Spleen (tissue), 11 donors: ENCODE data around the gene GRAMD1C. TPM values are rescaled to one million over a fixed set of nuclear protein-coding genes. Genes with fewer than 3 reads are reported as not detected.
A peak's percentile ranks its signal among the peaks of the same experiment; 100 is the strongest.

ENCODE experiments used
- DNase-seq: peaks from one replicate; pipeline ENCODE4 v3.0.0-alpha.2; 2020
- H3K27ac ChIP-seq, 8 donors: fragments of 200-600 bp; sonication (generic) in 7 of 8; 1 replicate in 4 of 8; 2 replicates in 4 of 8; pipeline versions ENCODE4 v1.5.0 to v1.8.0; 2016 to 2021; ENCODE audit warnings: inconsistent platforms in 4 of 8, mild to moderate bottlenecking in 4 of 8, moderate library complexity in 1 of 8
- H3K27me3 ChIP-seq, 7 donors: fragments of 200-600 bp; sonication (generic) in 6 of 7; replicated peaks in 1 of 7; 1 replicate in 4 of 7; 2 replicates in 3 of 7; pipeline versions ENCODE4 v1.5.0 to v1.8.0; 2016 to 2021; ENCODE audit warnings: inconsistent platforms in 3 of 7, mild to moderate bottlenecking in 1 of 7
- H3K36me3 ChIP-seq, 6 donors: fragments of 200-600 bp; sonication (generic) in 5 of 6; 1 replicate in 4 of 6; 2 replicates in 2 of 6; pipeline versions ENCODE4 v1.5.0 to v1.8.0; 2016 to 2021; ENCODE audit warnings: inconsistent platforms in 2 of 6
- H3K4me1 ChIP-seq, 6 donors: fragments of 200-600 bp; sonication (generic) in 5 of 6; 1 replicate in 3 of 6; 2 replicates in 3 of 6; pipeline versions ENCODE4 v1.5.0 to v1.8.0; 2016 to 2021; ENCODE audit warnings: inconsistent platforms in 3 of 6
- H3K4me3 ChIP-seq, 8 donors: fragments of 200-600 bp; sonication (generic) in 7 of 8; 1 replicate in 4 of 8; 2 replicates in 4 of 8; pipeline versions ENCODE4 v1.5.0 to v1.8.0; 2016 to 2021; ENCODE audit warnings: inconsistent platforms in 4 of 8, mild to moderate bottlenecking in 4 of 8, moderate library complexity in 2 of 8
- H3K9me3 ChIP-seq, 8 donors: fragments of 200-600 bp; sonication (generic) in 7 of 8; 1 replicate in 4 of 8; 2 replicates in 4 of 8; pipeline versions ENCODE4 v1.5.0 to v1.8.0; 2016 to 2021; ENCODE audit warnings: inconsistent platforms in 4 of 8
- CTCF ChIP-seq, 11 experiments: fragments of 200-600 bp in 7 of 11; fragments of 450-650 bp in 4 of 11; sonication (generic) in 4 of 11; IDR thresholded peaks in 8 of 11; conservative IDR thresholded peaks in 3 of 11; 1 replicate in 7 of 11; 2 replicates in 4 of 11; pipeline versions ENCODE4 v1.4.0 to v1.8.0; 2016 to 2021; ENCODE audit warnings: antibody characterized with exemption in 11 of 11, inconsistent platforms in 4 of 11, mild to moderate bottlenecking in 1 of 11
- POLR2A ChIP-seq, 3 donors: fragments of 450-650 bp; IDR thresholded peaks; one replicate each; pipeline ENCODE4 v1.5.1; 2017; ENCODE audit warnings: antibody characterized with exemption in 3 of 3, mild to moderate bottlenecking in 1 of 3
- POLR2AphosphoS5 ChIP-seq, 3 donors: sonication (generic); formaldehyde crosslinking; IDR thresholded peaks; one replicate each; pipeline ENCODE4 v1.5.1; 2017; ENCODE audit warnings: antibody characterized with exemption in 3 of 3
- WGBS, 5 donors: extraction: QIAGEN DNeasy Blood & Tissue Kit in 3 of 5; methylation state at CpG; one replicate each; pipeline versions ENCODE4 v1.1.5 to v1.1.7; 2013 to 2018; 5-methylcytosine and 5-hydroxymethylcytosine counted together
- intact Hi-C: fragments of 100-400 bp; cut with DNase I; formaldehyde crosslinking; loops from one replicate; pipeline ENCODE4 v1.15.0; 2023; ENCODE audit warnings: low total_unique reads
- polyA plus RNA-seq, 3 donors: library from polyadenylated mRNA; stranded (reverse); fragments of 200-250 nt; gene quantifications; one replicate each; pipeline ENCODE4 v1.2.1, GENCODE V29; 2013
- total RNA-seq, 7 donors: library from RNA; depleted of rRNA in 3 of 7; stranded (reverse); fragments of >200 nt in 3 of 7; fragmentation: NEBNext Ultra II Directional in 4 of 7; extraction: Animal tissue kit (Norgen Biotek cat#: 25700) in 4 of 7; gene quantifications; one replicate each; pipeline versions ENCODE4 v1.1.0 to v1.2.1, GENCODE V29; 2016 to 2021
- donor health status: healthy with polysubstance abuse.
- donor health status: DM: no; HTN: no; CAD: no; lungs with moderate emphysema.
- donor health status: DM: no; HTN: no; CAD: no.
- donor health status: Bipolar disorder and iron deficiency.
- donor health status: healthy.
- donor health status: DM: no; HTN: no; CAD: no.
- donor health status: DM: yes; HTN: yes; CAD: no.

The GRAMD1C gene
- total and polyA plus RNA-seq, 10 donors, result 2.6 to 14.2 (median 4.4) TPM

- Histone ChIP-seq H3K4me3 (no peak overlapping the region), H3K27ac (no peak overlapping the region), H3K9me3 (no peaks in the 10 kb centered on the region), H3K36me3 (no peaks in the 10 kb centered on the region), H3K27me3 (no peaks in the 10 kb centered on the region), H3K4me1 (peaks cover 0 to 4% (median 0%) of the 10 kb centered on the region in 6 donors)
- intact Hi-C loops, result no loop called here
- DNase-seq, result no peak
- WGBS, 5 donors, result 68 to 87% (median 78%) methylated on average over 3 of the region's 3 CpGs
- TF ChIP-seq POLR2AphosphoS5 (IDR thresholded peaks at IDR 0.05) (no peak), POLR2A (IDR thresholded peaks at IDR 0.05) (no peak), CTCF (IDR thresholded peaks at IDR 0.05 in 8 of 11, conservative IDR thresholded peaks at IDR 0.05 in 3 of 11) (no peak)
Measured at GRCh38 chr3:113819866-113820265, 18.7 kb upstream of the GRAMD1C start.

GRCh38 chr3:113825090-113825489, 13.5 kb upstream of the GRAMD1C start:
- DNase-seq, result no peak
- 65 to 81% (median 77%) methylated on average over 2 of the region's 2 CpGs for WGBS, 5 donors
- Histone ChIP-seq H3K9me3 (no peaks in the 10 kb centered on the region), H3K27ac (peak overlapping the region in 1 of 8 donors; percentile 50), H3K36me3 (no peaks in the 10 kb centered on the region), H3K27me3 (no peaks in the 10 kb centered on the region), H3K4me1 (peaks cover 0 to 26% (median 12%) of the 10 kb centered on the region in 6 donors), H3K4me3 (no peak overlapping the region)
- intact Hi-C loops, result no loop called here
- TF ChIP-seq CTCF (IDR thresholded peaks at IDR 0.05 in 8 of 11, conservative IDR thresholded peaks at IDR 0.05 in 3 of 11) (peak in 1 of 11 experiments; percentile 9), POLR2AphosphoS5 (IDR thresholded peaks at IDR 0.05) (no peak)

- no peak overlapping the region for H3K4me3 ChIP-seq
- no peak for DNase-seq
- WGBS, 5 donors, result 64 to 84% (median 72%) methylated on average over 1 of the region's 1 CpG
- peaks cover 3 to 54% (median 23%) of the 10 kb centered on the region in 6 donors for H3K4me1 ChIP-seq
- H3K27me3 ChIP-seq, result no peaks in the 10 kb centered on the region
- no peaks in the 10 kb centered on the region for H3K36me3 ChIP-seq
- intact Hi-C loops, result no loop called here
- H3K9me3 ChIP-seq, result peaks cover 0 to 19% (median 14%) of the 10 kb centered on the region in 8 donors
- peak overlapping the region in 2 of 8 donors; percentile 30 to 84 for H3K27ac ChIP-seq
- TF ChIP-seq POLR2A (IDR thresholded peaks at IDR 0.05) (no peak), POLR2AphosphoS5 (IDR thresholded peaks at IDR 0.05) (no peak), CTCF (IDR thresholded peaks at IDR 0.05 in 8 of 11, conservative IDR thresholded peaks at IDR 0.05 in 3 of 11) (no peak)
Measured at GRCh38 chr3:113828600-113828999, 10.0 kb upstream of the GRAMD1C start.

- Histone ChIP-seq H3K27ac (peak overlapping the region; percentile 2 to 84 (median 74)), H3K9me3 (peaks cover 0 to 19% (median 14%) of the 10 kb centered on the region in 8 donors), H3K27me3 (no peaks in the 10 kb centered on the region), H3K4me3 (peak overlapping the region in 1 of 8 donors; percentile 46), H3K4me1 (peaks cover 3 to 51% (median 23%) of the 10 kb centered on the region in 6 donors), H3K36me3 (no peaks in the 10 kb centered on the region)
- WGBS, 5 donors, result 77 to 83% (median 78%) methylated on average over 10 of the region's 10 CpGs
- intact Hi-C loops, result loop anchor here (10.0 kb wide), 1 partner anchor 85 kb away; the partner anchor contains the start of genes ATP6V1A and NAA50
- no peak for DNase-seq
- TF ChIP-seq POLR2AphosphoS5 (IDR thresholded peaks at IDR 0.05), result no peak
- no peak for TF ChIP-seq CTCF (IDR thresholded peaks at IDR 0.05 in 8 of 11, conservative IDR thresholded peaks at IDR 0.05 in 3 of 11)
- no peak for TF ChIP-seq POLR2A (IDR thresholded peaks at IDR 0.05)
Measured at GRCh38 chr3:113829576-113830354, 8.8 kb upstream of the GRAMD1C start.
